HG03280 (cell line): ENCODE results near the gene OTOP3.
"Not testable (repeated sequence)": the region's sequence is repeated elsewhere in the genome, so short reads cannot be mapped to it uniquely, and the experiment has no call there.

Source experiments
- ATAC-seq: cut with Tn5 transposase; IDR thresholded peaks from one replicate; pipeline ENCODE4 v1.9.1; 2021; ENCODE audit warnings: mild to moderate bottlenecking, moderate library complexity; ENCODE audit not compliant: unreplicated experiment

The OTOP3 gene

DNA sequence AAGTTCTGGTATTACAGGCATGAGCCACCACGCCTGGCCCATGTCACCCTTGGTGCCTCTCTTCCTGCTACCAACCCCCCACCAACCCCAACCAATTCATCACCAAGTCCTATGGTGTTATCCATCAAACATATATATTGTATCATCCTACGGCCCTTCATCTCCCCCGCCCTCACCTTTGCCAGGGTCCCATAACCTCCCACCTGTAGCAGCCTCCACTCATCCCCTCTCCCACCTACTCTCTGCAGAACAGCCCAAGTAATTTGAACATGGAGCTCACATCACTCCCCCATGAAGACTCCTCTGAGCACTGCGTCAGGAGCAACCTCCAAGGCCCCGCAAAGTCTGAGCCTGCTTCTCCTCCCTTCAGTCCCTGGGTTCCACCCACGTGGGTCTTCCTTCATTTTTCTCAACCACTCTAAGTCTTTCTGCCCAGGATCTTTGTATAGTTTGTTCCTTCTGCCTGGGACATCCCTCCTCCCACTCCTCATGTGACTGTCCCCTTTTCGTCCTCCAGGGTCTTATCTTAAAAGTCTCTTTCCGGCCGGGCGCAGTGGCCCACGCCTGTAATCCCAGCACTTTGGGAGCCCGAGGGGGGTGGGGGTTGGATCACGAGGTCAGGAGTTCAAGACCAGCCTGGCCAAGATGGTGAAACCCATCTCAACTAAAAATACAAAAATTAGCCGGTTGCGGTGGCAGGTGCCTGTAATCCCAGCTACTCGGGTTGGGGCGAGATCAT is 43.9 kb downstream of the OTOP3 start:
- ATAC-seq = no peak

DNA sequence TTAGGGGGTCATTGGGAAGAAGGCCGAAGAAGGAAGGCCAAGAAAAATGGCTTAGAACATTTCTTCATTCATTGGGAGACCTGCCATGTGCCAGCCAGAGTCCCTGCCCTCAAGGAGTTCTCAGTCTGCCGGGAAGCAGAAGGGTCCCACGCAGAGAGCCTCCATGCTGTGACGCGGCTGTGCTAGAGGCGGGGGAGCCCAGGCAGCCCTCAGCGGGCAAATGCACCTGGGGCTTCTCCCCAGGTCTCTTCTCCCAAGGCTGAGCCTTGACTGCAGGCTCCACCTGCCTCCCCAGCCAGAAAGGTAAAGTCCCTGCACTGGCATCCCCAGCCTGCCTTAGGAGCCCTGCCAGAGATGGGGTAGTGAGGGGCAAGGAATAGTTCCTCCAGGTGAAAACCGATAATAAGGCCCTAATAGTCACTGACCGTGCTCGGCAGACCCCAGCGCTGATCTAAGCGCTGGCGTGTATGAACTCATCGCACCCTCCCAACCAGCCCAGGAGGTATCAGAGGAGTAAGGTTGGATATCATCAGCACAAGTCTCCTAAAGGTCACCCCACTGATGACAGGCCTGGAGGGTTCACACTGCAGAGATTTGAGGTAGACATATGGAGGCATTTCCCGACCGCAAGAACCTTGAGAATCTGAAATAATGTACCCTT is 45.8 kb downstream of the OTOP3 start:
- no peak for ATAC-seq

DNA sequence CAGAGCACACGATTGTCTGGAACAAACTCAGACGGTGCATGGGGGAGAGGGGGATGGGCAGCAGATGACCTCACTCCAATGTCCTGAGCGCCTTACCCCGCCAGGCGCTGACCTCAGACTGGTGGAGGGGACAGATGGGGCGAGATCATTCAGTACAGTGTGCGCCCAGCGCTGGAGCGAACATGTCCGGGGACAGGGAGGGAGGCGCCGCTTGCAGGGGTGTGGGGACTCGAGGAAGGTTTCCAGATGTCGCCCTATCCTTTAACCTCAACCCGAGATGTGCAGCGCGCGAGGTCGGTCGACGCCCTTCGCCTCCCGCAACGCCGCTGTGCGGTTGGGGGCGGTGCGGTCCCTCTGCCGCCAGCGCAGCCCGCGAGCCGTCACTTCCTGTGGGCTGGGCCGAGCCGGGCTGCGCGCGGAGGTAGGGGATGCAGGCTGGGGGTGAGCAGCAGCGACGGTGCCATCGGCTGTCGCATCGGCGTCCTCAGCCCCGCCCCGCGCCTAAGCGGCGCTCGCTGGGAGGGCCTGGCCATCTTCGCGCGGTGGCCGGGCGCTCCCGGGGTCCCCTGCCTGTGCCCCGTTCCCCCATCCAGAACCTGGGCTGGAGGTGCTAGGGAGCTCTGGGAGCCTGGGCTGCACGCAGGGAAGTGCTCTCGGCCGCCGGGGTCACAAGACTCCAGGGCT is 46.4 kb downstream of the OTOP3 start:
- peak; percentile 38 for ATAC-seq

DNA sequence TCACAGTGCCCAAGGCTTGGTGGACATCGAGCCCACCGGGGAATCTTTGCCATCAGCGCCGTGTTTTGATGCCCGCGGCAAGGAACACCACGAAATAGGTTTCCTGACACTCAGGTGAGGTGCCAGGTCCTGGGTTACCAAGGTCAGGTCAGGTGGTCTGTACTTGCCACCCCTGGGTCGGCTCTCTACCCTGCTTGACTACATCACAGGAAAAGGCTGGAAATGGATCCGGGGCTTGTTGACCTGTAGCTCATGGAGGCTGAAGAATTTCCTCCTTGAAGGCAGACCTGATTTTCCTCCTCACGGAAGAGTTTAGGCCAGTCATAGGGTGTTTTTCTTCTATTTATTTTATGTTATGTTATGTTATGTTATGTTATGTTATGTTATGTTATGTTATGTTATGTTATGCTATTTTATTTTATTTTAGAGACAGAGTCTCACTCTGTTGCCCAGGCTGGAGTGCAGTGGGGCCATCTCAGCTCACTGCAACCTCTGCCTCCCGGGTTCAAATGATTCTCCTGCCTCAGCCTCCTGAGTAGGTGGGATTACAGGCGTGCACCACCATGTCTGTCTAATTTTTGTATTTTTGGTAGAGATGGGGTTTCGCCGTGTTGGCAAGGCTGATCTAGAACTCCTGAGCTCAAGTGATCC is 47.1 kb downstream of the OTOP3 start:
- ATAC-seq = not testable (repeated sequence)

DNA sequence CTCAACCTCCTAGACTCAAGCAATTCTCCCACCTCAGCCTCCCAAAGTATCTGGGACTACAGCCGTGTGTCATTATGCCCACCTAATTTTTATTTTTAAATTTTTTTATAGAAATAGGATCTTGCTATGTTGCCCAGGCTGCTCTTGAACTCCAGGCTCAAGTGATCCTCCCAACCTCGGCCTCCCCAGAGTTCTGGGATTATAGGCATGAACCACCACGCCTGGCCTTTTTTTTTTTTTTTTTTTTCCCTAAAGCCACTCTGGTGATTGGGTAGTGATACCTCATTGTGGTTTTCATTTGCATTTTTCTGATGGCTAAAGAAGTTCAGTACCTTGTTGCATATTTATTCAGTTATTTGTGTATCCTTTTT is 50.5 kb downstream of the OTOP3 start:
- no peak for ATAC-seq

DNA sequence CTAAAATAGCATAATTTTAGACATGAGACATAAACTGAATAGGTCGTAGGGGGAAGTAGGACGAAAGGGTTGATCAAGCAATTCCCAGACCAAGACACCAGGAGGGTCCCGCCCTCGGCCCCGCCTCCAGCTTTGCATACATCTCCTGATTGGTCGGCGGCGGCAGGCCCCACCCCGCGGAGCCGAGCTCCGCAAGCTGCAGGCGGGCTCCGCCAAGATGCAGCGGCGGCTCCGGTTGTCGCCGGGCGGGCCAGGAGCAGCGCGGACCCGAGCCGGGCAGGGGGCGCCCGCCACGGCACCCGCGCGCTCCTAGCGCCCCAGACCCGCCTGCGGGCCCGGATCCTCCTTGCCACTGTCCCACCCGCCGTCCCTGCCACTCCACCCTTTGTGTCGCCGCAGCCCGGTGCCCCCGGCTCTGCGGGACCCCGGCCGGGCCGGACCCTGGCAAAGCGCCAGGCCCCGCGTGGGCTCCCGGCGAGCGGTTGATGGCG is 51.8 kb downstream of the OTOP3 start, which contains the start of gene CDR2L:
Gene CDR2L, plus strand, starts transcription at position 215 of the 491 bp plus-strand sequence. CDS start 412 bp downstream, outside the sequence.
- peak; percentile 91 for ATAC-seq

DNA sequence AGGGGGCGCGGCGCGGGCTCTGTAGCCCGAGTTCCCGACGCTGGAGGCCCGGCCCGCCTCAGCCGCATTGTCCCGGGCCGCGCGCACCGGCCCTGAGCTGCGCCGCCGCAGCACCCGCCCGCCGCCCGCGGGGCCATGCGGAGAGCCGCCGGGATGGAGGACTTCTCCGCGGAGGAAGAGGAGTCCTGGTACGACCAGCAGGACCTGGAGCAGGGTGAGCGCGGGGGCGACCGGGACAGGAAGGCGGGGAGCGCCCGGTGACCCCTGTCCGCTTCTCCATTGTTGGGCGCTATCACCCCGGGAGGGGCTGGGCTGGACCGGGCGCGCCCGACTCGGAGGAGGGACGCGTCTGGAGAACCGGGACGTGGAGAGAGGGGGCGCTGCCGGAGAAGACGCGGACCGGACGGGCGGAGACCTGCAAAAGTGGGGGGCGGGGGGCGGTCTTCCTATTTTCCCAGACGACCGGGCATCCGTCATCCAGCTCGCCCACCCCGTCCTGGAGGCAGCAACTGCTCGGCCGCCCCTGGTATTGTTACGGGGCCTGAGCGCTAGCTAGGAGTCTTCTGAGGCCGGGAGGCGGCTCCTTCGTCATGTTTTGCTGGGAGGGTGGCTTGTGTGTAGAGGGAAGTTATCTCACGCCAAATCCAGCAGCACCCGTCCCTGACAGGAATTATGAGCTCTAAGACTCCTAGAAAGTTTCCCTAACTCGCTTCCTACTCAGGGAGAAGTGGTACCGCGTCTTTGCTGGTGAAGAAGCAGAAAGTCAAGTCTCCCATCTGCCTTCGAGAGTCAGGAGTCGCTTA is 52.4 kb downstream of the OTOP3 start:
- peak; percentile 33 for ATAC-seq

DNA sequence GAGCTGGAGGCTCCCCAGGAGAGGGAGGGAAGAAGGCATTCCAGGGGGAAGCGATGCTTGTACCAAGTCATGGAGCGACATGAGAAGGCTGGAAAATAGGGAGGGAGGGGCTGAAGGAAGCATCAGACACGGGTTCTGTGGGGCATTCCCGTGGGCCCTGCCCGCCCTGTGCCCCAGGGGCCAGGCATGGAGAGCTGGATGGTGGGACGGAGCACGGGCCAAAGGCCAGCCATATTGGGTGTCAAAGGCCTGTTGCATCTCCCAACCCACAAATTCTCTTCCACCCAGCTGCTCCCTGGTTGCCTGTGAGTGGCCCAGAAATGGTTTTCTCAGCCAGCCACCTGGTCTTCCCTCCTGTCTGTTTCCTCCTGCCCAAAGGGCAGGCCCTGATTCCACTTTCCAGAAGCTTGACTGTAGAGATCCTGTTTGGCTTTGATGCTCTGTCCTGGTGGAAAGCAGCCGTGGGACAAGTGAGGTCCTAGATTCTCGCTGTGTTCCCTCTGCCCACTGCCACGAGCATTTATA is 54.9 kb downstream of the OTOP3 start:
- ATAC-seq = no peak

DNA sequence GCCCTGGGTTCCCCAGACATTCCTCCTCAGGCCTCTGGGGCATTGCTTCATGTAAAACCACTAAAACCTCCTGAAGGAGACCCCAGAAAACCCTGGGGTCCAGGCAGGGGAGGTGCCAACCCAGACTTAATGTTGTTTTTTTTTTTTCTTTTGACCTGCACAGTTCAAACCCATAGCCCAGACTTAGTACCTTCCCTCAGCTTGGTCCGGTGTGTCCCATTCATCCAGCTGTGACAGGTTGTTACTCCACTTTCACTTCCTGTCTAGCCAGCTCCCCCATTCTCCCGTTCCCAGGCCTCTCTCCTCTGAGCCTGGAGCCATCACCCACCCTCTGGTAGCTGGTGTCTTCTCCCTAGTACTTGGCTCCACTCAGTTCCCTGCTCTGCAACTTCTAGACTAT is 56.5 kb downstream of the OTOP3 start:
- ATAC-seq = no peak

DNA sequence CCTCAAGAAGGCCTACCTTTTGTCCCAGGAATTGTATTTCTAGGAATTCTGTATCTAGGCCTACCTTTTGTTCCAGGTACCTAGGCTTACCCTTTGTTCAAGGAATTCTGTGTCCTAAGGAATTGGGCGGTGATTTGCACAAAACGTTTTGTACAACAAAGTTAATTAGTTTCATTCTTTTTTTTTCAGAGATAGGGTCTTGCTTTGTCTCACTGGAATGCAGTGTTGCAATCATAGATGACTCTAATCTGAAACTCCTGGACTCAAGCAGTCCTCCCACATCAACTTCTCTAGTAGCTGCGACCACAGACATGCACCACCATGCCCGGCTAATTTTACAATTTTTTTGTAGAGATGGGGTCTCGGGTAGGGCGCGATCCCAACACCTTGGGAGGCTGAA is 58.7 kb downstream of the OTOP3 start:
- no peak for ATAC-seq

DNA sequence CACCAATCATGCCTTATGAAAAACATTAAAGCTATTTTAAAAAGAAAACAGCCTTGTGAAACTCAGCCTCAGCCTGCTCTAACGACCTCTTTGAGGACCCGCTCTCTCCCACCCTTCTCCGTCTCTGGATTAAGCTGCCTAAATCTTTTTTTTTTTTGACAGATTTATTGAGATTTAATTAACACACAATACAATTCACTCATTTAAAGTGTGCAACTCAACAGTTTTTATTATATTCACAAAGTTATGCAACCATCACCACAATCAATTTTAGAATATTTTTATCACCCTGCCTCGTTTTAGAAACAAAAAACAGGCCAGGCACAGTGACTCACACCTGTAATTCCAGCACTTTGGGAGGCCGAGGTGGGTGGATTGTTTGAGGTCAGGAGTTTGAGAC is 60.1 kb downstream of the OTOP3 start:
- ATAC-seq = no peak

DNA sequence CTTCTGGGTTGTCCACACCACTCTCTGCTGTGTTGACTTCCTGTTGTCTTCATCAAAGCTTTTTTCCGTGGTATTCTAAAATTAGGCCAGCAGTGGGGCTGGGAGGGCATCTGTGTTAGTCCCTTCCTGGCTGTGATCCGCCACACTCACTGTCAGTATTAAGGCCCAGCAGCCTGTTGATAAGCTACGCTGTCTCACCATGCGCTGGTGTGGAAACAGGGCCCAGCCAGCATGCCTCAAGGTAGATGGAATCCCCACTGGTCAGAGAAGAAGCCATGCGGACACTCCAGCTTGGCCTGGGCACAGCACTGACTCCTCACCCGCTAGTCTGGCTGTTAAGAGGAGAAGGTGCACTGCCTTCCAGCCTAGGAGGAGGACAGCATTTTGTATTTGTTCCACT is 63.1 kb downstream of the OTOP3 start:
- no peak for ATAC-seq

DNA sequence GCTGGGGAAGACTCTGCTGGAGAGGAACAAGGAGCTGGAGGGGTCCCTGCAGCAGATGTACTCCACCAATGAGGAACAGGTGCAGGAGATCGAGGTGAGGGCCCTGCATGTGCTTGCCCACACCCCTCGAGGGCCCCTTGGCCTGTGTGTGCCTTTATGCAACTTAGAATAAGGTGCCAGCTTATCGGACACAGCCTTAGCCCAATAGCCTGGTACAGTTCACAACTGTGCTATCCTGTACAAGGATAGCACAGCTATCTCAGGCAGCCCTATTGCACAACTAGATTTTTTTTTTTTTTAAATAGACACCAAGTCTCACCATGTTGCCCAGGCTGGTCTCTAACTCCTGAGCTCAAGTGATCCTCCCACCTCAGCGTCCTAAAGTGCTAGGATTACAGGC is 63.8 kb downstream of the OTOP3 start:
- ATAC-seq = no peak
